ENCODE data around the gene SMC1B.

SMC1B gene

DNA sequence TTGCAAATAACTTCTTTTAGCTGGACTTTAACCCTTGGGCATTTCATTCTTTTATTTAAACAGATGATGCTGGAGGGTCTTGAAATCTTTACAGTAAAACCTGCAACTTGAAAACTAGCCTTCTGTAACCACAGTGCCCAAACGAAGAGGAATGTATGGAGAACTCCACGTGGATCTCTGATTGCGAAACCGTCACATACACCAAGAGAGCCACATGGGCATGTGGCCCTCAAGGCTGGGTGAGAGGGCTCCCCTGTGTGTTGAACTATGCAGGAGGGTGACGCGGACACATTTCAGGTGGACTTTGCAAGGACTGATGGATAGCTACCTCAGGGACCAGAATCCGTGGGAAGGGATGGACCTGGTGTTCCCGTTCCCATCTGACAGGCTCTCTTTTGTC is 73.1 kb downstream of the SMC1B start:
- H3K36me3 ChIP-seq (ENCODE audit: insufficient read depth, low read length): peaks cover 28% of the 10 kb centered on the region
- TF ChIP-seq, protein P1, sequence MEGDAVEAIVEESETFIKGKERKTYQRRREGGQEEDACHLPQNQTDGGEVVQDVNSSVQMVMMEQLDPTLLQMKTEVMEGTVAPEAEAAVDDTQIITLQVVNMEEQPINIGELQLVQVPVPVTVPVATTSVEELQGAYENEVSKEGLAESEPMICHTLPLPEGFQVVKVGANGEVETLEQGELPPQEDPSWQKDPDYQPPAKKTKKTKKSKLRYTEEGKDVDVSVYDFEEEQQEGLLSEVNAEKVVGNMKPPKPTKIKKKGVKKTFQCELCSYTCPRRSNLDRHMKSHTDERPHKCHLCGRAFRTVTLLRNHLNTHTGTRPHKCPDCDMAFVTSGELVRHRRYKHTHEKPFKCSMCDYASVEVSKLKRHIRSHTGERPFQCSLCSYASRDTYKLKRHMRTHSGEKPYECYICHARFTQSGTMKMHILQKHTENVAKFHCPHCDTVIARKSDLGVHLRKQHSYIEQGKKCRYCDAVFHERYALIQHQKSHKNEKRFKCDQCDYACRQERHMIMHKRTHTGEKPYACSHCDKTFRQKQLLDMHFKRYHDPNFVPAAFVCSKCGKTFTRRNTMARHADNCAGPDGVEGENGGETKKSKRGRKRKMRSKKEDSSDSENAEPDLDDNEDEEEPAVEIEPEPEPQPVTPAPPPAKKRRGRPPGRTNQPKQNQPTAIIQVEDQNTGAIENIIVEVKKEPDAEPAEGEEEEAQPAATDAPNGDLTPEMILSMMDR (IDR thresholded peaks at IDR 0.05; ENCODE audit: low read length): no peak
- TF ChIP-seq EZH2 (IDR thresholded peaks at IDR 0.05; ENCODE audit: borderline replicate concordance, low read length): no peak

DNA sequence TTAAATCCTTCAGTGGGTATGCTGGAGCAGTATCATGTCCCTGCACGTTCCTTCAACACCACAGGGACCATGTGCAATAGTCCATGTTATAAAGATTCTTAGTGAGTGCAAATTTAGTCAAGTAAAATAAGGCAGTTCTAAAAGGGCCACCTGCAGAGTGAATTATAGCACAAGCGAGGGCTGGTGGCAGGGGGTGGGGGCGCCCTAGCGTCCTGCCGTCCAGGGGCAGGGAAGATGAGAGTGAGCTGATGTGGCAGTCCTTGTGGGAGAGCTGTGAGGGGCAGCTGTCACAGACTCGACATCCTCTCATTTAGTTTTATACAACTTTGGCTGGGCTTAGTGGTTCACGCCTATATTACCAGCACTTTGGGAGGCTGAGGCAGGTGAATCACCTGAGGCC is 74.6 kb downstream of the SMC1B start:
- no peak overlapping the region for H3K4me2 ChIP-seq (ENCODE audit: low read length)
- no peak overlapping the region for H3K27ac ChIP-seq (ENCODE audit: low read depth, low read length, poor library complexity, severe bottlenecking)
- TF ChIP-seq EZH2 (IDR thresholded peaks at IDR 0.05; ENCODE audit: borderline replicate concordance, low read length): no peak
- TF ChIP-seq, protein P1 (IDR thresholded peaks at IDR 0.05; ENCODE audit: low read length): no peak
- H3K4me1 ChIP-seq (ENCODE audit: insufficient read depth, low read length, severe bottlenecking): no peaks in the 10 kb centered on the region
- H3K79me2 ChIP-seq (ENCODE audit: insufficient read depth, low read length): no peaks in the 10 kb centered on the region
- H3F3A ChIP-seq (ENCODE audit: insufficient read depth, low read length): no peaks in the 10 kb centered on the region
- peaks cover 38% of the 10 kb centered on the region for H3K36me3 ChIP-seq (ENCODE audit: insufficient read depth, low read length)
- H3K9ac ChIP-seq (ENCODE audit: low read length): no peak overlapping the region
- H3K27me3 ChIP-seq (ENCODE audit: insufficient read depth, low read length): no peaks in the 10 kb centered on the region
- no peaks in the 10 kb centered on the region for H4K20me1 ChIP-seq (ENCODE audit: insufficient read depth, low read length)
- H2AFZ ChIP-seq (ENCODE audit: low read length): no peak overlapping the region
- no peaks in the 10 kb centered on the region for H3K9me3 ChIP-seq (ENCODE audit: low read length)
- H3K9me2 ChIP-seq (ENCODE audit: low read depth, low read length): no peaks in the 10 kb centered on the region
- no peak overlapping the region for H3K4me3 ChIP-seq (ENCODE audit: low read depth, low read length, poor library complexity, severe bottlenecking)

More for the DNA sequence above, 73.1 kb downstream of the SMC1B start:
- Histone ChIP-seq H4K20me1 (ENCODE audit: insufficient read depth, low read length) (no peaks in the 10 kb centered on the region), H3K79me2 (ENCODE audit: insufficient read depth, low read length) (no peaks in the 10 kb centered on the region), H2AFZ (ENCODE audit: low read length) (no peak overlapping the region), H3K27me3 (ENCODE audit: insufficient read depth, low read length) (no peaks in the 10 kb centered on the region), H3K4me1 (ENCODE audit: insufficient read depth, low read length, severe bottlenecking) (no peaks in the 10 kb centered on the region), H3K9me3 (ENCODE audit: low read length) (no peaks in the 10 kb centered on the region), H3F3A (ENCODE audit: insufficient read depth, low read length) (no peaks in the 10 kb centered on the region), H3K9me2 (ENCODE audit: low read depth, low read length) (no peaks in the 10 kb centered on the region), H3K4me2 (ENCODE audit: low read length) (no peak overlapping the region), H3K4me3 (ENCODE audit: low read depth, low read length, poor library complexity, severe bottlenecking) (no peak overlapping the region), H3K27ac (ENCODE audit: low read depth, low read length, poor library complexity, severe bottlenecking) (no peak overlapping the region), H3K9ac (ENCODE audit: low read length) (no peak overlapping the region)

DNA sequence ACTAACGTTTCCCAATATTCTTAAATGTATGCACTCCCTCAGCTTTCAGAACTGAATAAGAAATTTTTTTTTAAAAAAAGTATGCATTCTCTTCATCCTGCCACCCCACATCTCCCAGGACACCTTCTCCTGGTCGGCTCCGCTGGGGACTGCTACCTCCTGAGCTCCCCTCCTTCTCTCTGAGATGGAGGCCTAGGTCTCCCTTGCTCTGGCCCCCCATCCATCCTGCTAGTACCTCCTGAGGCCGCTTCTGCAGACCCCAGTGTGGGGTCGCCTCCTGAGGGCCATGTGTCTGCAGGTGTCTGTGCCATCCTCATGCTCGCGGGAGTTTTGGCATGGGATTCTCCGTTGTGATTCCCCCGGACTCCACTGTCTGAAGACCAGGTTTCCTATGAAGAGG is 75.9 kb downstream of the SMC1B start:
- no peaks in the 10 kb centered on the region for H3K27me3 ChIP-seq (ENCODE audit: insufficient read depth, low read length)
- no peaks in the 10 kb centered on the region for H3K79me2 ChIP-seq (ENCODE audit: insufficient read depth, low read length)
- no peaks in the 10 kb centered on the region for H3K9me3 ChIP-seq (ENCODE audit: low read length)
- H3K9ac ChIP-seq (ENCODE audit: low read length): no peak overlapping the region
- no peaks in the 10 kb centered on the region for H4K20me1 ChIP-seq (ENCODE audit: insufficient read depth, low read length)
- no peaks in the 10 kb centered on the region for H3K9me2 ChIP-seq (ENCODE audit: low read depth, low read length)
- H3K4me2 ChIP-seq (ENCODE audit: low read length): no peak overlapping the region
- H2AFZ ChIP-seq (ENCODE audit: low read length): no peak overlapping the region
- peaks cover 38% of the 10 kb centered on the region for H3K36me3 ChIP-seq (ENCODE audit: insufficient read depth, low read length)
- H3F3A ChIP-seq (ENCODE audit: insufficient read depth, low read length): no peaks in the 10 kb centered on the region
- TF ChIP-seq, protein P1 (IDR thresholded peaks at IDR 0.05; ENCODE audit: low read length): no peak
- TF ChIP-seq EZH2 (IDR thresholded peaks at IDR 0.05; ENCODE audit: borderline replicate concordance, low read length): no peak
- H3K27ac ChIP-seq (ENCODE audit: low read depth, low read length, poor library complexity, severe bottlenecking): no peak overlapping the region
- H3K4me3 ChIP-seq (ENCODE audit: low read depth, low read length, poor library complexity, severe bottlenecking): no peak overlapping the region
- no peaks in the 10 kb centered on the region for H3K4me1 ChIP-seq (ENCODE audit: insufficient read depth, low read length, severe bottlenecking)
